BLaER1 (cell line): ENCODE data around the gene ITGA2B.
"Not testable (repeated sequence)": the region's sequence is repeated elsewhere in the genome, so short reads cannot be mapped to it uniquely, and the experiment has no call there.

ENCODE experiments used
- H3K27ac ChIP-seq: shearing (Covaris generic); formaldehyde crosslinking; 2 replicates; pipeline ENCODE4 v1.8.1; 2022
- H3K27me3 ChIP-seq: shearing (Covaris generic); formaldehyde crosslinking; 2 replicates; pipeline ENCODE4 v1.8.1; 2022
- H3K36me3 ChIP-seq: shearing (Covaris generic); formaldehyde crosslinking; 2 replicates; pipeline ENCODE4 v1.8.1; 2022
- H3K4me1 ChIP-seq: shearing (Covaris generic); formaldehyde crosslinking; 2 replicates; pipeline ENCODE4 v1.8.1; 2022
- H3K4me2 ChIP-seq: shearing (Covaris generic); formaldehyde crosslinking; 2 replicates; pipeline ENCODE4 v1.8.1; 2022
- H3K4me3 ChIP-seq: shearing (Covaris generic); formaldehyde crosslinking; 2 replicates; pipeline ENCODE4 v1.8.1; 2022
- H3K9ac ChIP-seq: shearing (Covaris generic); formaldehyde crosslinking; 2 replicates; pipeline ENCODE4 v1.8.1; 2022
- H3K9me3 ChIP-seq: shearing (Covaris generic); formaldehyde crosslinking; 2 replicates; pipeline ENCODE4 v1.8.1; 2022
- H4K20me1 ChIP-seq: shearing (Covaris generic); formaldehyde crosslinking; 2 replicates; pipeline ENCODE4 v1.8.1; 2022
- Cebpa-rat ChIP-seq: shearing (Covaris generic); IDR thresholded peaks from 2 replicates; pipeline ENCODE4 v1.8.1; 2022

Gene ITGA2B

GRCh38 chr17:44409309-44410028 lies 20.0 kb upstream of the ITGA2B start:
- H3K27ac ChIP-seq: no peak overlapping the region
- no peak overlapping the region for H3K9ac ChIP-seq
- H3K27me3 ChIP-seq: no peaks in the 10 kb centered on the region
- TF ChIP-seq Cebpa-rat: no peak
- no peaks in the 10 kb centered on the region for H3K4me1 ChIP-seq
- no peaks in the 10 kb centered on the region for H3K9me3 ChIP-seq
- peaks cover 6% of the 10 kb centered on the region; the same call in 1 of the 2 replicates for H4K20me1 ChIP-seq
- H3K36me3 ChIP-seq: peaks cover 75% of the 10 kb centered on the region
- H3K4me2 ChIP-seq: no peak overlapping the region
- H3K4me3 ChIP-seq: no peak overlapping the region

GRCh38 chr17:44408786-44409185 lies 19.3 kb upstream of the ITGA2B start:
- Histone ChIP-seq H4K20me1 (peaks cover 6% of the 10 kb centered on the region; the same call in 1 of the 2 replicates), H3K4me3 (no peak overlapping the region), H3K36me3 (peaks cover 78% of the 10 kb centered on the region), H3K27ac (no peak overlapping the region), H3K4me1 (peaks cover under 1% of the 10 kb centered on the region; the same call in 1 of the 2 replicates), H3K27me3 (no peaks in the 10 kb centered on the region), H3K4me2 (no peak overlapping the region), H3K9me3 (no peaks in the 10 kb centered on the region), H3K9ac (no peak overlapping the region)
- TF ChIP-seq Cebpa-rat: no peak

GRCh38 chr17:44402564-44403172 lies 13.2 kb upstream of the ITGA2B start:
- H3K4me3 ChIP-seq: no peak overlapping the region
- no peaks in the 10 kb centered on the region for H3K9me3 ChIP-seq
- H3K4me2 ChIP-seq: peak overlapping the region; percentile 10; the same call in 1 of the 2 replicates
- no peak for TF ChIP-seq Cebpa-rat
- no peaks in the 10 kb centered on the region for H3K27me3 ChIP-seq
- no peak overlapping the region for H3K27ac ChIP-seq
- peaks cover 56% of the 10 kb centered on the region for H3K4me1 ChIP-seq
- H3K9ac ChIP-seq: no peak overlapping the region
- peaks cover 92% of the 10 kb centered on the region for H3K36me3 ChIP-seq
- peaks cover 18% of the 10 kb centered on the region; the same call in 1 of the 2 replicates for H4K20me1 ChIP-seq

GRCh38 chr17:44400226-44400847 lies 10.9 kb upstream of the ITGA2B start:
- peak overlapping the region; percentile 92 for H3K4me2 ChIP-seq
- TF ChIP-seq Cebpa-rat: no peak
- H4K20me1 ChIP-seq: peaks cover 19% of the 10 kb centered on the region; the same call in 1 of the 2 replicates
- H3K27me3 ChIP-seq: no peaks in the 10 kb centered on the region
- peak overlapping the region; percentile 42; the same call in 1 of the 2 replicates for H3K4me3 ChIP-seq
- H3K4me1 ChIP-seq: peaks cover 56% of the 10 kb centered on the region
- no peaks in the 10 kb centered on the region for H3K9me3 ChIP-seq
- H3K27ac ChIP-seq: peak overlapping the region; percentile 73
- peak overlapping the region; percentile 56 for H3K9ac ChIP-seq
- peaks cover 90% of the 10 kb centered on the region for H3K36me3 ChIP-seq

- Histone ChIP-seq H3K4me1 (peaks cover 56% of the 10 kb centered on the region), H3K9ac (peak overlapping the region; percentile 56; the same call in 1 of the 2 replicates), H3K27me3 (no peaks in the 10 kb centered on the region), H4K20me1 (peaks cover 19% of the 10 kb centered on the region; the same call in 1 of the 2 replicates), H3K4me2 (peak overlapping the region; percentile 92), H3K9me3 (no peaks in the 10 kb centered on the region), H3K36me3 (peaks cover 82% of the 10 kb centered on the region), H3K27ac (peak overlapping the region; percentile 21; the same call in 1 of the 2 replicates), H3K4me3 (no peak overlapping the region)
- no peak for TF ChIP-seq Cebpa-rat
Observed at GRCh38 chr17:44398692-44399691, 9.5 kb upstream of the ITGA2B start.

- Histone ChIP-seq H3K9ac (no peak overlapping the region), H4K20me1 (peaks cover 19% of the 10 kb centered on the region; the same call in 1 of the 2 replicates), H3K36me3 (peaks cover 71% of the 10 kb centered on the region), H3K4me2 (peak overlapping the region; percentile 92), H3K9me3 (no peaks in the 10 kb centered on the region), H3K27me3 (no peaks in the 10 kb centered on the region), H3K4me1 (peaks cover 46% of the 10 kb centered on the region), H3K4me3 (no peak overlapping the region), H3K27ac (no peak overlapping the region)
- no peak for TF ChIP-seq Cebpa-rat
Observed at GRCh38 chr17:44397479-44398440, 8.3 kb upstream of the ITGA2B start.

- Histone ChIP-seq H3K9me3 (no peaks in the 10 kb centered on the region), H3K9ac (no peak overlapping the region), H3K4me2 (no peak overlapping the region), H4K20me1 (peaks cover 19% of the 10 kb centered on the region; the same call in 1 of the 2 replicates), H3K27ac (no peak overlapping the region), H3K27me3 (no peaks in the 10 kb centered on the region), H3K4me1 (peaks cover 41% of the 10 kb centered on the region), H3K36me3 (peaks cover 63% of the 10 kb centered on the region), H3K4me3 (no peak overlapping the region)
- TF ChIP-seq Cebpa-rat: no peak
Observed at GRCh38 chr17:44396946-44397345, 7.5 kb upstream of the ITGA2B start.

- Histone ChIP-seq H4K20me1 (peaks cover 19% of the 10 kb centered on the region; the same call in 1 of the 2 replicates), H3K27ac (no peak overlapping the region)
Observed at GRCh38 chr17:44394833-44395232, 5.4 kb upstream of the ITGA2B start.

GRCh38 chr17:44394112-44394511 lies 4.7 kb upstream of the ITGA2B start:
- not testable (repeated sequence) for H3K27ac ChIP-seq, H3K9ac ChIP-seq, H3K27me3 ChIP-seq, H3K9me3 ChIP-seq, H3K4me3 ChIP-seq, H3K4me2 ChIP-seq
- H4K20me1 ChIP-seq: peaks cover 14% of the 10 kb centered on the region; the same call in 1 of the 2 replicates
- peaks cover 34% of the 10 kb centered on the region for H3K4me1 ChIP-seq
- H3K36me3 ChIP-seq: peaks cover 36% of the 10 kb centered on the region

More at GRCh38 chr17:44394833-44395232, 5.4 kb upstream of the ITGA2B start:
- no peak for TF ChIP-seq Cebpa-rat
- H3K4me1 ChIP-seq: peaks cover 34% of the 10 kb centered on the region
- peaks cover 43% of the 10 kb centered on the region for H3K36me3 ChIP-seq
- H3K9me3 ChIP-seq: no peaks in the 10 kb centered on the region
- no peak overlapping the region for H3K4me2 ChIP-seq
- H3K4me3 ChIP-seq: no peak overlapping the region
- no peaks in the 10 kb centered on the region for H3K27me3 ChIP-seq
- H3K9ac ChIP-seq: no peak overlapping the region
